WERI-Rb-1 (cell line): ENCODE data around the gene YIPF2.

Source experiments
- DNase-seq: peaks from one replicate; pipeline ENCODE4 v3.0.0-alpha.2; 2020
- H3K27ac ChIP-seq: fragments of 250-450 bp; sonication (Bioruptor Pico); 2 replicates; pipeline ENCODE4 v1.5.1; 2020; ENCODE audit warnings: mild to moderate bottlenecking, moderate library complexity
- H3K27me3 ChIP-seq: fragments of 250-450 bp; sonication (Bioruptor Pico); 2 replicates; pipeline ENCODE4 v1.5.1; 2021; ENCODE audit warnings: mild to moderate bottlenecking, low read depth, moderate library complexity; ENCODE audit not compliant: insufficient read depth, severe bottlenecking
- H3K36me3 ChIP-seq: fragments of 250-450 bp; sonication (Bioruptor Pico); 2 replicates; pipeline ENCODE4 v1.5.1; 2020; ENCODE audit warnings: mild to moderate bottlenecking, moderate library complexity
- H3K4me3 ChIP-seq: 2 replicates; pipeline ENCODE4 v1.5.1; 2011; ENCODE audit warnings: low read depth, mild to moderate bottlenecking, control low read depth, low read length
- H3K9me3 ChIP-seq: fragments of 250-450 bp; sonication (Bioruptor Pico); 2 replicates; pipeline ENCODE4 v1.5.1; 2021; ENCODE audit warnings: mild to moderate bottlenecking, moderate library complexity; ENCODE audit not compliant: severe bottlenecking
- TF ChIP-seq, protein P1 (sequence below): IDR thresholded peaks from 2 replicates; pipeline ENCODE4 v1.5.1; 2011; ENCODE audit warnings: low read depth, mild to moderate bottlenecking, control low read depth, inconsistent platforms, low read length

Gene YIPF2

DNA sequence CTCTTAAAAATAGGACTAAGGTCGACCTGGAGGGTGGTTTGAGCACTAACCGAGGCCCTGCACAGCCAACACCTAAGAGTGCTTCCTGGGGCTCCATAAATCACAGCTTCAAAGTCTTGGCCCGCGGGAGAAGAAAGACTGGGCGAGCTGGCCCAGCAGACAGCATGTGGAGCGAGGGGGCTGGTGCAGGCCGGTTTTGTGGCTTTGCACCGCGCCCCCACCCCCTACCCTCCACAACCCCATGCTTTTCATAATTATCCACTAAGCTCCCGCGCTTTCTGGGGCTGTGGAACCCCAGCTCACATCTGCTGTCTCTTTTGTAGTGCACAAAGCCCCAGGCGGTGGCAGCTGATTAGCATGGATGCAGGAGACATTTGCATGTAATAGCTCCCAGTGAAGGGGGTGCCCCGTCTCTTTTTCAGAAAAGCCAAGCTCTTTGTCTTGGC lies 40.0 kb downstream of the YIPF2 start:
- Histone ChIP-seq H3K27ac (peak overlapping the region; percentile 96), H3K9me3 (no peaks in the 10 kb centered on the region), H3K36me3 (peaks cover 15% of the 10 kb centered on the region), H3K4me3 (peak overlapping the region; percentile 12), H3K27me3 (no peaks in the 10 kb centered on the region)
- peak; percentile 96 for DNase-seq
- TF ChIP-seq, protein P1, sequence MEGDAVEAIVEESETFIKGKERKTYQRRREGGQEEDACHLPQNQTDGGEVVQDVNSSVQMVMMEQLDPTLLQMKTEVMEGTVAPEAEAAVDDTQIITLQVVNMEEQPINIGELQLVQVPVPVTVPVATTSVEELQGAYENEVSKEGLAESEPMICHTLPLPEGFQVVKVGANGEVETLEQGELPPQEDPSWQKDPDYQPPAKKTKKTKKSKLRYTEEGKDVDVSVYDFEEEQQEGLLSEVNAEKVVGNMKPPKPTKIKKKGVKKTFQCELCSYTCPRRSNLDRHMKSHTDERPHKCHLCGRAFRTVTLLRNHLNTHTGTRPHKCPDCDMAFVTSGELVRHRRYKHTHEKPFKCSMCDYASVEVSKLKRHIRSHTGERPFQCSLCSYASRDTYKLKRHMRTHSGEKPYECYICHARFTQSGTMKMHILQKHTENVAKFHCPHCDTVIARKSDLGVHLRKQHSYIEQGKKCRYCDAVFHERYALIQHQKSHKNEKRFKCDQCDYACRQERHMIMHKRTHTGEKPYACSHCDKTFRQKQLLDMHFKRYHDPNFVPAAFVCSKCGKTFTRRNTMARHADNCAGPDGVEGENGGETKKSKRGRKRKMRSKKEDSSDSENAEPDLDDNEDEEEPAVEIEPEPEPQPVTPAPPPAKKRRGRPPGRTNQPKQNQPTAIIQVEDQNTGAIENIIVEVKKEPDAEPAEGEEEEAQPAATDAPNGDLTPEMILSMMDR = no peak

DNA sequence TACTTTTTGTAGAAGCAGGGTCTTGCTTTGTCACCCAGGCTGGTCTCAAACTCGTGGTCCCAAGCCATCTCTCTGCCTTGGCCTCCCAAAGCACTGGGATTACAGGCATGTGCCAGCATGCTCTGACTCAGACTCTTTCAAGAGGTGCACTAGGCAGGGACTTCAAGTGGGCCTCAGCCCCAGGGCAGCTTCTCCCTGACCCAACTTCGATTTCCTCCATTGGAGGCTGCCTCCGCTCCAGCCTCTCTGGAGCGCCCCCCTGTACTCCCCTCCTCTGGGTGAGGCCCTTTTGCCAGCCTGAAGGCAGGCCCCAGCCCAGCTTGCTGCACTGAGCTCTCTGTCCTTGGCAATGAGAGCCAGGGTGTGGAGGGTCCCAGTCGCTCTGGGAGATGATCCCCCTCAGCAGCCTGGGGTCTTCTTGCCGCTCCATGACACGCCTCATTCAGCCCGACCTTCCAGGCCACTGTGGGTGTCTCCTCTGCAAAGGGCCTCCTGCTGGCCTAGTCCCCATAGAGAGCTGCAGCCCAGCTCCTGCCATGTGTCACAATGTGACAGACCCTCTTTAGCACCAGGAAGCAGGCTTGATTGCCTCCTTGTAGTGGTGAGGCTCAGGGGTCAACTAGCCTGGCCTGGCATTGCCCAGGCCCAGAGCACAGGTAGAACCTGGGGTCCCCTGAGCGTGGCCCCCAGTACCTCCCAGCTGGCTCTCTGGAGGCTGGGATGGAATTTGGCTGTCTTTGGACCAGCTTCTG lies 40.6 kb downstream of the YIPF2 start:
- Histone ChIP-seq H3K9me3 (no peaks in the 10 kb centered on the region), H3K27me3 (no peaks in the 10 kb centered on the region), H3K36me3 (peaks cover 17% of the 10 kb centered on the region), H3K27ac (peak overlapping the region; percentile 96), H3K4me3 (peak overlapping the region; percentile 12)
- DNase-seq = peak; percentile 48
- TF ChIP-seq, protein P1 = no peak

DNA sequence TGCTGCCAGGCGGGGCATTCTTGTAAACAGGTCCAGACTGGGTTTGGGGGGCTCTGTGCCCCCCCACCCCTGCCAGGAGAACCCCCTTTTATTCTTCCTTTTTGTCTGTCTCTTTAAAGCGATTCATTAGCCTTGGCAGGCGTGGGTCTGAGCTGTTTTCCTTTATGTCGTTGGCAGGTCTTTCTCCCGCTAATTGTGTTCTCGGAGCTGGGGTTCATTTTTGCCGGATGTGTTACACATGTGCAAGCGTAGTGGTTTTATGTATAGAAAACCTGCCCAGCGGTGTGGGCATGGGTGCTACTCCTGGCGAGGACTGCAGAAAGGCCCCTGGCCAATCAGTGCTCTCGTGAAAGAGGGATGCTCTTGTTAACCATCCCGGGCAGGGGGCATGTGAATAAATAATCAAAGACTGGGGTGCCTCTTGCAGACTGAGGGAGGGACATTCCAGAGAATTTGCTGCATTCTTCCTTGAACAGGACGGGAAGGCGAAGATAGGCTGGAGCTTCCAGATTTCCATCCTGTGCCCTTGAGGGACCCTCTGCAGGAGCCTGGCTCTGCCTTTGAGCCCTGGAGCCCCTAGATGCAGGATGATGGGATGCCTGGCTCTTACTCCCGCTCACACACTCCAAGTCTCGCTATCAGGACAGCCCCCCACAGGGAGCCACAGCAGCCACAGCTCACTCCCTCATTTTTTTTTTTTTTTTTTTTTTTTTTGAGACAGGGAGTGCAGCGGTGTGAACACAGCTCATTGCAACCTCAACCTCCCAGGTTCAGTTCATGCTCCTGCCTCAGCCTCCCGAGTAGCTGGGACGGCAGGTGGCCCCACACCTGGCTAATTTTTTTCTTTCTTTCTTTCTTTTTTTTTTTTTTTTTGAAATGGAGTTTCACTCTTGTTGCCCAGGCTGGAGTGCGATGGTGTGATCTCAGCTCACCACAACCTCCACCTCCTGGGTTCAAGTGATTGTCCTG lies 43.0 kb downstream of the YIPF2 start:
- H3K9me3 ChIP-seq = no peaks in the 10 kb centered on the region
- no peak overlapping the region for H3K4me3 ChIP-seq
- TF ChIP-seq, protein P1 = no peak
- H3K27me3 ChIP-seq = no peaks in the 10 kb centered on the region
- DNase-seq = no peak
- peaks cover 21% of the 10 kb centered on the region for H3K36me3 ChIP-seq
- H3K27ac ChIP-seq = peak overlapping the region; percentile 53

- peak overlapping the region; percentile 53 for H3K27ac ChIP-seq
- no peaks in the 10 kb centered on the region for H3K9me3 ChIP-seq
- TF ChIP-seq, protein P1 = no peak
- peaks cover 28% of the 10 kb centered on the region for H3K36me3 ChIP-seq
- no peak overlapping the region for H3K4me3 ChIP-seq
- DNase-seq = no peak
- H3K27me3 ChIP-seq = no peaks in the 10 kb centered on the region
Measured at GRCh38 chr19:10884274-10884673, 44.2 kb downstream of the YIPF2 start.

- DNase-seq = no peak
- H3K36me3 ChIP-seq = peaks cover 34% of the 10 kb centered on the region
- no peaks in the 10 kb centered on the region for H3K27me3 ChIP-seq
- H3K27ac ChIP-seq = peak overlapping the region; percentile 88
- H3K4me3 ChIP-seq = no peak overlapping the region
- H3K9me3 ChIP-seq = no peaks in the 10 kb centered on the region
- TF ChIP-seq, protein P1 = no peak
Measured at GRCh38 chr19:10882108-10882457, 46.4 kb downstream of the YIPF2 start.
